ENCODE data around the gene C1QTNF12. TPM values are rescaled to one million over a fixed set of nuclear protein-coding genes. Genes with fewer than 3 reads are reported as not detected.

Gene C1QTNF12
- total RNA-seq, 1 donor from 2014 or later, result 2.6 TPM

- peaks cover 37% of the 10 kb centered on the region for H3K4me1 ChIP-seq
- intact Hi-C loops (cut with DNase I), result no loop called here
- H3K36me3 ChIP-seq, result no peaks in the 10 kb centered on the region
- H3K4me3 ChIP-seq, result peak within 1 kb of the TSS; percentile 86
- no peak for TF ChIP-seq CTCF (IDR thresholded peaks at IDR 0.05)
- ATAC-seq (peak; percentile 97), DNase-seq (peak; percentile 98)
- no peaks in the 10 kb centered on the region for H3K9me3 ChIP-seq
- no peaks in the 10 kb centered on the region for H3K27me3 ChIP-seq
- peak within 1 kb of the TSS; percentile 78 for H3K27ac ChIP-seq
Observed at GRCh38 chr1:1273512-1274298, 27.2 kb upstream of the C1QTNF12 start, which contains the start of gene UBE2J2. Gene UBE2J2, minus strand, starts transcription at chr1:1273854. Its CDS starts 5,862 bp downstream, at chr1:1267992.

GRCh38 chr1:1273209-1273511 lies 26.6 kb upstream of the C1QTNF12 start:
- peak; percentile 71 for DNase-seq
- ATAC-seq, result no peak
- TF ChIP-seq CTCF (IDR thresholded peaks at IDR 0.05), result no peak
- no peaks in the 10 kb centered on the region for H3K9me3 ChIP-seq
- H3K4me3 ChIP-seq, result peak overlapping the region; percentile 86
- H3K36me3 ChIP-seq, result peaks cover 4% of the 10 kb centered on the region
- H3K27ac ChIP-seq, result peak overlapping the region; percentile 78
- H3K27me3 ChIP-seq, result no peaks in the 10 kb centered on the region
- peaks cover 37% of the 10 kb centered on the region for H3K4me1 ChIP-seq
- intact Hi-C loops (cut with DNase I), result no loop called here

- Histone ChIP-seq H3K27ac (peak overlapping the region; percentile 78), H3K27me3 (no peaks in the 10 kb centered on the region), H3K4me3 (peak overlapping the region; percentile 86), H3K9me3 (no peaks in the 10 kb centered on the region), H3K36me3 (peaks cover 6% of the 10 kb centered on the region), H3K4me1 (peaks cover 37% of the 10 kb centered on the region)
- ATAC-seq (peak; percentile 58), DNase-seq (peak; percentile 75)
- TF ChIP-seq CTCF (IDR thresholded peaks at IDR 0.05), result no peak
- intact Hi-C loops (cut with DNase I), result no loop called here
Observed at GRCh38 chr1:1272341-1273208, 26.1 kb upstream of the C1QTNF12 start.

GRCh38 chr1:1270813-1271212 lies 24.3 kb upstream of the C1QTNF12 start:
- no peak overlapping the region for H3K27ac ChIP-seq

GRCh38 chr1:1268284-1268682 lies 21.8 kb upstream of the C1QTNF12 start:
- peaks cover 37% of the 10 kb centered on the region for H3K36me3 ChIP-seq
- ATAC-seq, result no peak
- no peak for TF ChIP-seq CTCF (IDR thresholded peaks at IDR 0.05)
- no peaks in the 10 kb centered on the region for H3K27me3 ChIP-seq
- no peak overlapping the region for H3K4me3 ChIP-seq
- H3K4me1 ChIP-seq, result peaks cover 32% of the 10 kb centered on the region
- no peaks in the 10 kb centered on the region for H3K9me3 ChIP-seq
- H3K27ac ChIP-seq, result no peak overlapping the region
- DNase-seq, result no peak
- intact Hi-C loops (cut with DNase I), result no loop called here

More at GRCh38 chr1:1270813-1271212, 24.3 kb upstream of the C1QTNF12 start:
- Histone ChIP-seq H3K36me3 (peaks cover 24% of the 10 kb centered on the region), H3K9me3 (no peaks in the 10 kb centered on the region), H3K4me3 (no peak overlapping the region), H3K27me3 (no peaks in the 10 kb centered on the region), H3K4me1 (peaks cover 37% of the 10 kb centered on the region)
- no peak for TF ChIP-seq CTCF (IDR thresholded peaks at IDR 0.05)
- ATAC-seq (no peak), DNase-seq (no peak)
- intact Hi-C loops (cut with DNase I), result no loop called here

Data from upper lobe of right lung (tissue), 1 donor.